DMS 273 (cell line): ENCODE data around the gene NAGS.
A peak's percentile ranks its signal among the peaks of the same experiment; 100 is the strongest.
"Not testable (repeated sequence)": the region's sequence is repeated elsewhere in the genome, so short reads cannot be mapped to it uniquely, and the experiment has no call there.

ENCODE experiments used
- DNase-seq: peaks from one replicate; lab custom pipeline; 2025; ENCODE audit not compliant: unreplicated experiment; lab: John Stamatoyannopoulos, UW

NAGS gene

GRCh38 chr17:44004077-44004760, at the start of gene NAGS:
Gene NAGS (plus strand): TSS chr17:44004622. CDS start chr17:44004664, 42 bp downstream.
- DNase-seq: peak; percentile 64

GRCh38 chr17:43956222-43956621, 48.2 kb upstream of the NAGS start:
- DNase-seq: no peak

GRCh38 chr17:43958748-43959352, 45.6 kb upstream of the NAGS start:
- DNase-seq: no peak

GRCh38 chr17:43961292-43961691, 43.1 kb upstream of the NAGS start:
- DNase-seq: not testable (repeated sequence)

GRCh38 chr17:43961954-43962353, 42.5 kb upstream of the NAGS start:
- no peak for DNase-seq

- no peak for DNase-seq
Observed at GRCh38 chr17:43962479-43962878, 41.9 kb upstream of the NAGS start.

GRCh38 chr17:43966276-43966675, 38.1 kb upstream of the NAGS start:
- no peak for DNase-seq

- no peak for DNase-seq
Observed at GRCh38 chr17:43967251-43967875, 37.1 kb upstream of the NAGS start.

- DNase-seq: no peak
Observed at GRCh38 chr17:43970366-43970765, 34.1 kb upstream of the NAGS start.

GRCh38 chr17:43971436-43971835, 33.0 kb upstream of the NAGS start:
- not testable (repeated sequence) for DNase-seq

GRCh38 chr17:43972444-43973212, 31.8 kb upstream of the NAGS start:
- DNase-seq: not testable (repeated sequence)

GRCh38 chr17:43974382-43975266, 29.8 kb upstream of the NAGS start:
- no peak for DNase-seq

GRCh38 chr17:43975898-43976297, 28.5 kb upstream of the NAGS start:
- DNase-seq: no peak

GRCh38 chr17:43976963-43977837, 27.2 kb upstream of the NAGS start:
- no peak for DNase-seq

- no peak for DNase-seq
Observed at GRCh38 chr17:43978078-43978477, 26.3 kb upstream of the NAGS start.

GRCh38 chr17:43979011-43979410, 25.4 kb upstream of the NAGS start:
- no peak for DNase-seq

- no peak for DNase-seq
Observed at GRCh38 chr17:43979671-43980070, 24.8 kb upstream of the NAGS start.

- no peak for DNase-seq
Observed at GRCh38 chr17:43982171-43982570, 22.3 kb upstream of the NAGS start.

GRCh38 chr17:43983196-43983514, 21.3 kb upstream of the NAGS start:
- DNase-seq: no peak
